ENCODE measurements around the gene STIM2.

- TF ChIP-seq CTCF (conservative IDR thresholded peaks at IDR 0.05) (no peak), EZH2 (IDR thresholded peaks at IDR 0.05; ENCODE audit: low read depth) (no peak)
Measured at GRCh38 chr4:26836539-26836938, 24.1 kb upstream of the STIM2 start.

Data from PC-9 (cell line).